AG04449 (cell line): Measurements from ENCODE around the gene IGSF21.

Source experiments
- CTCF ChIA-PET: fragments of 350-600 bp; formaldehyde crosslinking; extraction: SDS; loops from one replicate; lab custom pipeline; 2021; ENCODE audit warnings: antibody characterized with exemption; lab: Yijun Ruan, JAX
- POLR2A ChIA-PET: fragments of 400-600, 350-600 bp; formaldehyde crosslinking; extraction: SDS; loops from one replicate; lab custom pipeline; 2020; ENCODE audit warnings: antibody characterized with exemption, inconsistent platforms; lab: Yijun Ruan, JAX
- DNase-seq: peaks from one replicate; pipeline ENCODE4 v3.0.0-alpha.2; 2010; ENCODE audit warnings: low read depth, low spot score
- H3K4me3 ChIP-seq: 2 replicates; pipeline ENCODE4 v1.5.1; 2011; ENCODE audit warnings: low read depth, mild to moderate bottlenecking, control low read depth, low read length
- CTCF ChIP-seq: IDR thresholded peaks from one replicate; pipeline ENCODE4 v1.5.1; 2011; ENCODE audit warnings: mild to moderate bottlenecking, moderate library complexity, low read length, control low read depth, inconsistent platforms; ENCODE audit not compliant: insufficient read depth; ENCODE audit errors: missing control alignments

IGSF21 gene

GRCh38 chr1:18304151-18304869, 196.7 kb downstream of the IGSF21 start:
- no peak for DNase-seq
- POLR2A ChIA-PET = no interaction called here
- no peak for TF ChIP-seq CTCF
- no peak overlapping the region for H3K4me3 ChIP-seq
- CTCF ChIA-PET = no interaction called here

- H3K4me3 ChIP-seq = no peak overlapping the region
- POLR2A ChIA-PET = no interaction called here
- DNase-seq = no peak
- no peak for TF ChIP-seq CTCF
- CTCF ChIA-PET = no interaction called here
These were observed 197.7 kb downstream of the IGSF21 start for GRCh38 chr1:18305182-18305795.

- CTCF ChIA-PET = no interaction called here
- POLR2A ChIA-PET = no interaction called here
- H3K4me3 ChIP-seq = no peak overlapping the region
- TF ChIP-seq CTCF = no peak
- no peak for DNase-seq
These were observed 199.8 kb downstream of the IGSF21 start for GRCh38 chr1:18307329-18307898.

GRCh38 chr1:18309552-18310155, 202.1 kb downstream of the IGSF21 start:
- ChIA-PET CTCF (no interaction called here), POLR2A (no interaction called here)
- TF ChIP-seq CTCF = no peak
- H3K4me3 ChIP-seq = no peak overlapping the region
- DNase-seq = no peak

- CTCF ChIA-PET = no interaction called here
- TF ChIP-seq CTCF = no peak
- POLR2A ChIA-PET = no interaction called here
- H3K4me3 ChIP-seq = no peak overlapping the region
- no peak for DNase-seq
These were observed 205.4 kb downstream of the IGSF21 start for GRCh38 chr1:18312961-18313360.

- CTCF ChIA-PET = no interaction called here
- POLR2A ChIA-PET = no interaction called here
- H3K4me3 ChIP-seq = no peak overlapping the region
- DNase-seq = no peak
- no peak for TF ChIP-seq CTCF
These were observed 205.9 kb downstream of the IGSF21 start for GRCh38 chr1:18313523-18313922.
